PC-9 (cell line): ENCODE data around the gene SGCD. TPM values are rescaled to one million over a fixed set of nuclear protein-coding genes. Genes with fewer than 3 reads are reported as not detected.

Experiments used
- BruUV-seq: library from RNA; stranded (reverse); fragments of 400-500 nt; replicated peaks from 2 replicates; lab custom pipeline; 2021; lab: Mats Ljungman, UMichigan
- CTCF ChIA-PET: fragments of 300-600 bp; sonication (Branson Sonifier 250); formaldehyde crosslinking; loops from one replicate; lab custom pipeline; 2022; ENCODE audit warnings: antibody characterized with exemption; lab: Charles Lee
- POLR2A ChIA-PET: fragments of 300-600 bp; sonication (Branson Sonifier 250); formaldehyde crosslinking; loops from one replicate; lab custom pipeline; 2022; ENCODE audit warnings: antibody characterized with exemption; ENCODE audit not compliant: unreplicated experiment; lab: Charles Lee
- DNase-seq, 2 experiments: peaks; one replicate each; pipeline versions ENCODE4 v3.0.0 to v3.0.0-alpha.2; 2015 to 2022; ENCODE audit warnings: mixed read lengths in 1 of 2
- H2AFZ ChIP-seq: fragments of 200-600 bp; sonication (generic); 2 replicates; pipeline ENCODE4 v1.8.1; 2017; ENCODE audit warnings: antibody characterized with exemption
- H3F3A ChIP-seq: fragments of 200-600 bp; sonication (generic); 2 replicates; pipeline ENCODE4 v1.8.1; 2017; ENCODE audit warnings: antibody characterized with exemption, mild to moderate bottlenecking, low read depth; ENCODE audit not compliant: insufficient read depth
- H3K27ac ChIP-seq: fragments of 200-600 bp; sonication (generic); 2 replicates; pipeline ENCODE4 v1.6.1; 2016; ENCODE audit warnings: mixed run types
- H3K27me3 ChIP-seq: fragments of 200-600 bp; sonication (generic); 2 replicates; pipeline ENCODE4 v1.6.1; 2016; ENCODE audit warnings: low read depth, mixed run types; ENCODE audit not compliant: insufficient read depth
- H3K36me3 ChIP-seq: fragments of 200-600 bp; sonication (generic); 2 replicates; pipeline ENCODE4 v1.6.1; 2016; ENCODE audit warnings: low read depth, mixed run types
- H3K4me1 ChIP-seq: fragments of 200-600 bp; sonication (generic); replicated peaks from 2 replicates; pipeline ENCODE4 v1.6.1; 2016; ENCODE audit warnings: mixed run types; ENCODE audit not compliant: insufficient read depth
- H3K4me2 ChIP-seq: fragments of 200-600 bp; sonication (generic); 2 replicates; pipeline ENCODE4 v1.6.1; 2017; ENCODE audit warnings: mixed run types
- H3K4me3 ChIP-seq: fragments of 200-600 bp; sonication (generic); 2 replicates; pipeline ENCODE4 v1.6.1; 2016; ENCODE audit warnings: mixed run types
- H3K79me2 ChIP-seq: fragments of 200-600 bp; sonication (generic); 2 replicates; pipeline ENCODE4 v1.6.1; 2017; ENCODE audit warnings: low read depth, mixed run types
- H3K9me2 ChIP-seq: fragments of 200-600 bp; sonication (generic); 2 replicates; pipeline ENCODE4 v1.8.1; 2017; ENCODE audit warnings: mild to moderate bottlenecking; ENCODE audit not compliant: insufficient read depth
- H3K9me3 ChIP-seq: fragments of 200-600 bp; sonication (generic); 2 replicates; pipeline ENCODE4 v1.8.1; 2016; ENCODE audit warnings: low read depth; ENCODE audit not compliant: insufficient read depth
- H4K20me1 ChIP-seq: fragments of 200-600 bp; sonication (generic); 2 replicates; pipeline ENCODE4 v1.8.1; 2017; ENCODE audit not compliant: insufficient read depth
- CTCF ChIP-seq: fragments of 200-600 bp; sonication (generic); conservative IDR thresholded peaks from 2 replicates; pipeline ENCODE4 v1.6.1; 2017; ENCODE audit warnings: mixed run types, antibody characterized with exemption, mild to moderate bottlenecking, moderate library complexity
- EZH2 ChIP-seq: fragments of 200-600 bp; sonication (generic); IDR thresholded peaks from 2 replicates; pipeline ENCODE4 v1.8.0; 2017; ENCODE audit warnings: antibody characterized with exemption, low read depth
- intact Hi-C: fragments of 100-400 bp; cut with micrococcal nuclease; formaldehyde crosslinking; loops from one replicate; pipeline ENCODE4 v1.10.0; 2022; ENCODE audit not compliant: unreplicated experiment
- total RNA-seq: library from RNA; stranded (reverse); gene quantifications from 2 replicates; pipeline ENCODE4 v1.2.3, GENCODE V29; 2021

Gene SGCD
- total RNA-seq, 1 experiment from 2014 or later: not detected

- DNase-seq: no peak
- Histone ChIP-seq H4K20me1 (no peaks in the 10 kb centered on the region), H3K9me2 (no peaks in the 10 kb centered on the region), H3K4me2 (no peak overlapping the region), H3K4me1 (no peaks in the 10 kb centered on the region), H3F3A (no peaks in the 10 kb centered on the region), H3K27ac (no peak overlapping the region), H3K79me2 (no peaks in the 10 kb centered on the region), H3K4me3 (no peak overlapping the region), H3K36me3 (no peaks in the 10 kb centered on the region), H3K27me3 (no peaks in the 10 kb centered on the region), H2AFZ (no peak overlapping the region), H3K9me3 (no peaks in the 10 kb centered on the region)
- intact Hi-C loops: no loop called here
- BruUV-seq: no TSS peak
- no peak for TF ChIP-seq CTCF
- TF ChIP-seq EZH2: no peak
- CTCF ChIA-PET: no interaction called here
- POLR2A ChIA-PET: no interaction called here
Observed at GRCh38 chr5:156515121-156515520, 188.2 kb downstream of the SGCD start.

DNA sequence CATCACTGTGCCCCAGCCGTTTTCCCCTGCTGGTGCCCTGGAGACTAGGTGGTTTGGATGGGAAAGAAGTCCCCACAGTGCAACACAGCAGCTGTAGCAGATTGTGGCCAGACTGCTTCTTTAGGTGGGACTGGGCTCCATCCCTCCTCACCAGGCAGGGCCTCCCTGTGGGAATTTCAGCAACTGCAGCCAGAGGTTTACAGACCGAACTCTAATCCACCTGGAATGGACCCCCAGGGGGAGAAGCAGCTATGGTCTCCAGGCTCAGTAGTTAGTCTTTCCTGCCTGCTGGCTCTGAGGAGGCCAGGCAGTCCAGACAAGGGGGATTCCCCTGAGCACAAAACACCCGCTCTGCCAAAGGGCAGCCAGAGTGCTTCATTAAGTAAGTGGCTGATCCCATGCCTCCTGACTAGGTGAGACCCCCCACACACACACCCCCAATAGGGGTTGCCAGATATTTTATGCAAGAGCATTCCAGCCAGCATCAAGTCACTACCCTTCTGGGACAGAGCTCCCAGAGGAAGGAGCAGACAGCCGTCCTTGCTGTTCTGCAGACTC lies 188.9 kb downstream of the SGCD start:
- Histone ChIP-seq H3K4me3 (no peak overlapping the region), H3K36me3 (no peaks in the 10 kb centered on the region), H3K79me2 (no peaks in the 10 kb centered on the region), H3K4me2 (no peak overlapping the region), H3K4me1 (no peaks in the 10 kb centered on the region), H4K20me1 (no peaks in the 10 kb centered on the region), H3K9me2 (no peaks in the 10 kb centered on the region), H2AFZ (no peak overlapping the region), H3F3A (no peaks in the 10 kb centered on the region), H3K27me3 (no peaks in the 10 kb centered on the region), H3K9me3 (no peaks in the 10 kb centered on the region), H3K27ac (no peak overlapping the region)
- no peak for TF ChIP-seq EZH2
- no peak for TF ChIP-seq CTCF
- CTCF ChIA-PET: no interaction called here
- no peak for DNase-seq
- BruUV-seq: no TSS peak
- intact Hi-C loops: no loop called here
- POLR2A ChIA-PET: no interaction called here

GRCh38 chr5:156522651-156523529 lies 195.9 kb downstream of the SGCD start:
- TF ChIP-seq EZH2 (no peak), CTCF (no peak)
- no peak for DNase-seq
- H3K27me3 ChIP-seq: no peaks in the 10 kb centered on the region
- H2AFZ ChIP-seq: no peak overlapping the region
- ChIA-PET POLR2A (no interaction called here), CTCF (no interaction called here)
- no TSS peak for BruUV-seq
- no peak overlapping the region for H3K27ac ChIP-seq
- no peaks in the 10 kb centered on the region for H3K36me3 ChIP-seq
- H3K4me2 ChIP-seq: no peak overlapping the region
- H3K9me2 ChIP-seq: no peaks in the 10 kb centered on the region
- intact Hi-C loops: no loop called here
- H3K9me3 ChIP-seq: no peaks in the 10 kb centered on the region
- H3F3A ChIP-seq: no peaks in the 10 kb centered on the region
- no peaks in the 10 kb centered on the region for H3K4me1 ChIP-seq
- H3K4me3 ChIP-seq: no peak overlapping the region
- no peaks in the 10 kb centered on the region for H3K79me2 ChIP-seq
- no peaks in the 10 kb centered on the region for H4K20me1 ChIP-seq
